Stromal cell of bone marrow (primary cell): ENCODE data around the gene TOMM22.

Source experiments
- DNase-seq: peaks from one replicate; pipeline ENCODE4 v3.0.0-alpha.2; 2012; ENCODE audit warnings: low read depth

Gene TOMM22

GRCh38 chr22:38696606-38697424, 15.1 kb downstream of the TOMM22 start:
- peak; percentile 79 for DNase-seq

- no peak for DNase-seq
These were observed 15.8 kb downstream of the TOMM22 start for GRCh38 chr22:38697425-38698089.

GRCh38 chr22:38698407-38699094, 16.8 kb downstream of the TOMM22 start:
- DNase-seq = no peak

- DNase-seq = no peak
These were observed 17.4 kb downstream of the TOMM22 start for GRCh38 chr22:38699143-38699542.

GRCh38 chr22:38699784-38700183, 18.0 kb downstream of the TOMM22 start:
- DNase-seq = no peak

- DNase-seq = no peak
These were observed 18.6 kb downstream of the TOMM22 start for GRCh38 chr22:38700270-38700788.

GRCh38 chr22:38700789-38701628, 19.3 kb downstream of the TOMM22 start, which contains the start of gene JOSD1:
JOSD1 (minus strand) TSS chr22:38700943; CDS start chr22:38699987, 956 bp downstream.
- peak; percentile 86 for DNase-seq

GRCh38 chr22:38704654-38705234, 23.0 kb downstream of the TOMM22 start:
- DNase-seq = no peak

- DNase-seq = peak; percentile 100
These were observed 23.7 kb downstream of the TOMM22 start, which contains the start of gene GTPBP1 for GRCh38 chr22:38705235-38706100. GTPBP1 (plus strand) TSS chr22:38705944; CDS start chr22:38705956, 12 bp downstream.

- no peak for DNase-seq
These were observed 24.5 kb downstream of the TOMM22 start for GRCh38 chr22:38706101-38706900.

GRCh38 chr22:38706901-38707195, 25.1 kb downstream of the TOMM22 start:
- DNase-seq = no peak

- DNase-seq = no peak
These were observed 25.6 kb downstream of the TOMM22 start for GRCh38 chr22:38707346-38707745.

- DNase-seq = no peak
These were observed 26.2 kb downstream of the TOMM22 start for GRCh38 chr22:38707984-38708383.

- no peak for DNase-seq
These were observed 27.5 kb downstream of the TOMM22 start for GRCh38 chr22:38709306-38709705.

GRCh38 chr22:38710351-38710750, 28.6 kb downstream of the TOMM22 start:
- DNase-seq = no peak

GRCh38 chr22:38710866-38711265, 29.1 kb downstream of the TOMM22 start:
- no peak for DNase-seq

GRCh38 chr22:38712486-38713207, 30.9 kb downstream of the TOMM22 start:
- DNase-seq = no peak

GRCh38 chr22:38713921-38714320, 32.2 kb downstream of the TOMM22 start:
- DNase-seq = no peak
